Spleen (tissue), 11 donors: ENCODE results near the gene NUAK2. TPM values are rescaled to one million over a fixed set of nuclear protein-coding genes. Genes with fewer than 3 reads are reported as not detected.

Experiments used
- DNase-seq: peaks from one replicate; pipeline ENCODE4 v3.0.0-alpha.2; 2020
- H3K27ac ChIP-seq, 8 donors: fragments of 200-600 bp; sonication (generic) in 7 of 8; 1 replicate in 4 of 8; 2 replicates in 4 of 8; pipeline versions ENCODE4 v1.5.0 to v1.8.0; 2016 to 2021; ENCODE audit warnings: inconsistent platforms in 4 of 8, mild to moderate bottlenecking in 4 of 8, moderate library complexity in 1 of 8
- H3K27me3 ChIP-seq, 7 donors: fragments of 200-600 bp; sonication (generic) in 6 of 7; replicated peaks in 1 of 7; 1 replicate in 4 of 7; 2 replicates in 3 of 7; pipeline versions ENCODE4 v1.5.0 to v1.8.0; 2016 to 2021; ENCODE audit warnings: inconsistent platforms in 3 of 7, mild to moderate bottlenecking in 1 of 7
- H3K36me3 ChIP-seq, 6 donors: fragments of 200-600 bp; sonication (generic) in 5 of 6; 1 replicate in 4 of 6; 2 replicates in 2 of 6; pipeline versions ENCODE4 v1.5.0 to v1.8.0; 2016 to 2021; ENCODE audit warnings: inconsistent platforms in 2 of 6
- H3K4me1 ChIP-seq, 6 donors: fragments of 200-600 bp; sonication (generic) in 5 of 6; 1 replicate in 3 of 6; 2 replicates in 3 of 6; pipeline versions ENCODE4 v1.5.0 to v1.8.0; 2016 to 2021; ENCODE audit warnings: inconsistent platforms in 3 of 6
- H3K4me3 ChIP-seq, 8 donors: fragments of 200-600 bp; sonication (generic) in 7 of 8; 1 replicate in 4 of 8; 2 replicates in 4 of 8; pipeline versions ENCODE4 v1.5.0 to v1.8.0; 2016 to 2021; ENCODE audit warnings: inconsistent platforms in 4 of 8, mild to moderate bottlenecking in 4 of 8, moderate library complexity in 2 of 8
- H3K9me3 ChIP-seq, 8 donors: fragments of 200-600 bp; sonication (generic) in 7 of 8; 1 replicate in 4 of 8; 2 replicates in 4 of 8; pipeline versions ENCODE4 v1.5.0 to v1.8.0; 2016 to 2021; ENCODE audit warnings: inconsistent platforms in 4 of 8
- POLR2A ChIP-seq, 3 donors: fragments of 450-650 bp; IDR thresholded peaks; one replicate each; pipeline ENCODE4 v1.5.1; 2017; ENCODE audit warnings: antibody characterized with exemption in 3 of 3, mild to moderate bottlenecking in 1 of 3
- POLR2AphosphoS5 ChIP-seq, 3 donors: sonication (generic); formaldehyde crosslinking; IDR thresholded peaks; one replicate each; pipeline ENCODE4 v1.5.1; 2017; ENCODE audit warnings: antibody characterized with exemption in 3 of 3
- WGBS, 5 donors: extraction: QIAGEN DNeasy Blood & Tissue Kit in 3 of 5; methylation state at CpG; one replicate each; pipeline versions ENCODE4 v1.1.5 to v1.1.7; 2013 to 2018; 5-methylcytosine and 5-hydroxymethylcytosine counted together
- intact Hi-C: fragments of 100-400 bp; cut with DNase I; formaldehyde crosslinking; loops from one replicate; pipeline ENCODE4 v1.15.0; 2023; ENCODE audit warnings: low total_unique reads
- polyA plus RNA-seq, 3 donors: library from polyadenylated mRNA; stranded (reverse); fragments of 200-250 nt; gene quantifications; one replicate each; pipeline ENCODE4 v1.2.1, GENCODE V29; 2013
- total RNA-seq, 7 donors: library from RNA; depleted of rRNA in 3 of 7; stranded (reverse); fragments of >200 nt in 3 of 7; fragmentation: NEBNext Ultra II Directional in 4 of 7; extraction: Animal tissue kit (Norgen Biotek cat#: 25700) in 4 of 7; gene quantifications; one replicate each; pipeline versions ENCODE4 v1.1.0 to v1.2.1, GENCODE V29; 2016 to 2021
- TF ChIP-seq, protein P1 (sequence below), 11 experiments: fragments of 200-600 bp in 7 of 11; fragments of 450-650 bp in 4 of 11; sonication (generic) in 4 of 11; IDR thresholded peaks in 8 of 11; conservative IDR thresholded peaks in 3 of 11; 1 replicate in 7 of 11; 2 replicates in 4 of 11; pipeline versions ENCODE4 v1.4.0 to v1.8.0; 2016 to 2021; ENCODE audit warnings: antibody characterized with exemption in 11 of 11, inconsistent platforms in 4 of 11, mild to moderate bottlenecking in 1 of 11
- donor health status: healthy with polysubstance abuse.
- donor health status: DM: no; HTN: no; CAD: no; lungs with moderate emphysema.
- donor health status: DM: no; HTN: no; CAD: no.
- donor health status: Bipolar disorder and iron deficiency.
- donor health status: healthy.
- donor health status: DM: no; HTN: no; CAD: no.
- donor health status: DM: yes; HTN: yes; CAD: no.

NUAK2 gene
- total and polyA plus RNA-seq, 10 donors = 5.7 to 32.7 (median 19.1) TPM

DNA sequence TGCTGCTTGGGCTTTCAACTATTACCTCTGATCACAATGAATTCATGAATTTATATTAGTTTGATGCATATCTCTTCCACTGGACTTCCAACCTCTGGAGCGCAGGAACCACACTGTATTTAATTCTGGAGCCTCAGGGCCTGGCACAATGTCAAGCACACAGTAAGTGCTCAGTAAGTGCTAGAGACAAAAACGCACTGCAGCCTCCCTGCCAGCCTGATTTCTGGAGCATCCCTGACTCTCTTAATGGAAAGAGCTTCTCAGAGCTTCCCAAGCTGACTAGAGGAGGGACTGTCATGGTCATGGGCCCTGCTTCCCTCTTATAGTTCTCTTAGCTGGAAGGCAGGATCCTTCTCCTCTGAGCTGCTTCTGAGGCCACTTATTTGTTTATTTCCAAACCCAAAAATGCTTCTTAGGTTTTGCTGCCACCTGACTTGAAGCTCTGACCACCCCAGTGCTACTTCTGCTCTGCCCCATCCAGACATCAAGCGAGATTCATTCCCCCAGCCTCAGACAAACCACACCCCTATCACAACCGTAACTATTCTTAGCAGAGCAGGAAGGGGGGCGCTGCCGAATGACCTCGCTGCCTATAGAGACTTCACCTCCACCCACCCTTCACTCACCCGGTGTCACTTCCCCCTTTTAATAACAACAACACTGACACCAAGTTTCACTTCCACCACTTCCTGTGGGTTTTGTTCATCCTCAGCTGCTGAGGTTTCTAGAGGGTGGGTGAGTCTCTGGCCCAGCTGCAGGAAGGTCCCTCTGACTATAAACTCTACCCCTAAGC lies 33.6 kb downstream of the NUAK2 start:
- Histone ChIP-seq H3K36me3 (no peaks in the 10 kb centered on the region), H3K4me1 (peaks cover 53 to 100% (median 70%) of the 10 kb centered on the region in 6 donors), H3K4me3 (peak overlapping the region in 1 of 8 donors; percentile 55), H3K27ac (peak overlapping the region; percentile 61 to 92 (median 86)), H3K27me3 (no peaks in the 10 kb centered on the region), H3K9me3 (no peaks in the 10 kb centered on the region)
- TF ChIP-seq, protein P1, sequence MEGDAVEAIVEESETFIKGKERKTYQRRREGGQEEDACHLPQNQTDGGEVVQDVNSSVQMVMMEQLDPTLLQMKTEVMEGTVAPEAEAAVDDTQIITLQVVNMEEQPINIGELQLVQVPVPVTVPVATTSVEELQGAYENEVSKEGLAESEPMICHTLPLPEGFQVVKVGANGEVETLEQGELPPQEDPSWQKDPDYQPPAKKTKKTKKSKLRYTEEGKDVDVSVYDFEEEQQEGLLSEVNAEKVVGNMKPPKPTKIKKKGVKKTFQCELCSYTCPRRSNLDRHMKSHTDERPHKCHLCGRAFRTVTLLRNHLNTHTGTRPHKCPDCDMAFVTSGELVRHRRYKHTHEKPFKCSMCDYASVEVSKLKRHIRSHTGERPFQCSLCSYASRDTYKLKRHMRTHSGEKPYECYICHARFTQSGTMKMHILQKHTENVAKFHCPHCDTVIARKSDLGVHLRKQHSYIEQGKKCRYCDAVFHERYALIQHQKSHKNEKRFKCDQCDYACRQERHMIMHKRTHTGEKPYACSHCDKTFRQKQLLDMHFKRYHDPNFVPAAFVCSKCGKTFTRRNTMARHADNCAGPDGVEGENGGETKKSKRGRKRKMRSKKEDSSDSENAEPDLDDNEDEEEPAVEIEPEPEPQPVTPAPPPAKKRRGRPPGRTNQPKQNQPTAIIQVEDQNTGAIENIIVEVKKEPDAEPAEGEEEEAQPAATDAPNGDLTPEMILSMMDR (IDR thresholded peaks at IDR 0.05 in 8 of 11, conservative IDR thresholded peaks at IDR 0.05 in 3 of 11) = peak in 3 of 11 experiments; percentile 16 to 28 (median 27)
- TF ChIP-seq POLR2AphosphoS5 (IDR thresholded peaks at IDR 0.05) (peak in 2 of 3 donors; percentile 74 to 86), POLR2A (IDR thresholded peaks at IDR 0.05) (no peak)
- intact Hi-C loops = no loop called here
- DNase-seq = peak; percentile 95
- WGBS, 5 donors = 15 to 22% (median 17%) methylated on average over 8 of the region's 8 CpGs

DNA sequence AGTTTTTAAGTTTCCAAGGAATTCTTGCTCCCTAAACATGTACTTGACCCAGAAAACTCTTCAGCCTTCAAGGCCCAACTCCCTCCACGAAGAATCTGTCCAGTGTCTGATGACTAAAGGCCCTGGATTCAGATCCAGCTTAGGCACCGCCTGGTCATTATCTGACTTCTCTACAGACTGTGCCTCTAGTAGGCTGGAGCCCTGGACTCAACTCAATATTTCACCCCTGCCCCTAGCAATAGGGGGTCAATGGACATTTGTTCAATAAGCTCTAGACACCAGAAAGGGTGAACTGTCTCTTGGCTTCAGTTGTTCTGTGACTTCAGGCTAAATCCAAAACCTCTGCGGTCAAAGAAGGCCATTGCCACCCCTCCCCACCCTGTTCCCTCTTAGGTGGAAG lies 34.5 kb downstream of the NUAK2 start:
- intact Hi-C loops = no loop called here
- 80 to 93% (median 90%) methylated on average over 3 of the region's 3 CpGs for WGBS, 5 donors
- DNase-seq = no peak
- no peaks in the 10 kb centered on the region for H3K27me3 ChIP-seq
- H3K9me3 ChIP-seq = no peaks in the 10 kb centered on the region
- no peaks in the 10 kb centered on the region for H3K36me3 ChIP-seq
- peak overlapping the region; percentile 61 to 92 (median 86) for H3K27ac ChIP-seq
- peaks cover 52 to 100% (median 73%) of the 10 kb centered on the region in 6 donors for H3K4me1 ChIP-seq
- TF ChIP-seq, protein P1 (IDR thresholded peaks at IDR 0.05 in 8 of 11, conservative IDR thresholded peaks at IDR 0.05 in 3 of 11) = no peak
- TF ChIP-seq POLR2AphosphoS5 (IDR thresholded peaks at IDR 0.05) (no peak), POLR2A (IDR thresholded peaks at IDR 0.05) (no peak)
- peak overlapping the region in 1 of 8 donors; percentile 55 for H3K4me3 ChIP-seq

DNA sequence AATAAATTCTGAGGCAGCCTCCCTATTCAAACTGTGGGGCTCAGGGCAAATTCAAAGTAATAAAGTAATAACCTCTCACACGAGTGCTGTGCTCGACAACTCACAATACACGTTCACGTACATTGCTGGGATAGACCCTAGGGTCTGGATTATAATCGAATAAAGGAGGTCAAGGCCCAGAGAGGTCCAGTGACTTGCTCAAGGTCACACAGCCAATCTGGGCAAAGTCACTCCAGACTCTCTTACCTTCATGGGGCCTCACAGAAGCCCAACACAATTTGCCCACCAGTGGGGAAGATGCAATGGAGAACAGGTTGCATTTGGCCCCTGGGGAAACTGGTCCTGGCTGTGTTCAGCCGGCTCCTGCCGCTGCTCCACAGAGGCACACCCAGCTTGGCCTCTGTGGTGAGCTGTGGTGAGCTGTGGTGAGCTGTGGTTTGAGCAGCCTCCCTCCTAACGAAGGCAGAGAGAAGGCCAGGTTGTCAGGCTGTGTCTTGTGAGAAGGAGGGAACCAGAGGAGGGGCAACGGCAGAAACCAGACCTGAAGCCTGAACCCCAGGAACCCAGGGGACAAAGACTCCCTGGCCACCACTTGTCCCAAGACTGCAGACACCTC lies 35.1 kb downstream of the NUAK2 start:
- Histone ChIP-seq H3K4me3 (peak overlapping the region in 5 of 8 donors; percentile 6 to 55 (median 15)), H3K27ac (peak overlapping the region; percentile 61 to 92 (median 86)), H3K27me3 (no peaks in the 10 kb centered on the region), H3K4me1 (peaks cover 47 to 100% (median 68%) of the 10 kb centered on the region in 6 donors), H3K36me3 (no peaks in the 10 kb centered on the region), H3K9me3 (no peaks in the 10 kb centered on the region)
- WGBS, 5 donors = 41 to 56% (median 55%) methylated on average over 8 to 9 of the region's 9 CpGs
- peak; percentile 89 for DNase-seq
- TF ChIP-seq POLR2AphosphoS5 (IDR thresholded peaks at IDR 0.05) (peak; percentile 61 to 83 (median 67)), POLR2A (IDR thresholded peaks at IDR 0.05) (no peak)
- intact Hi-C loops = no loop called here

DNA sequence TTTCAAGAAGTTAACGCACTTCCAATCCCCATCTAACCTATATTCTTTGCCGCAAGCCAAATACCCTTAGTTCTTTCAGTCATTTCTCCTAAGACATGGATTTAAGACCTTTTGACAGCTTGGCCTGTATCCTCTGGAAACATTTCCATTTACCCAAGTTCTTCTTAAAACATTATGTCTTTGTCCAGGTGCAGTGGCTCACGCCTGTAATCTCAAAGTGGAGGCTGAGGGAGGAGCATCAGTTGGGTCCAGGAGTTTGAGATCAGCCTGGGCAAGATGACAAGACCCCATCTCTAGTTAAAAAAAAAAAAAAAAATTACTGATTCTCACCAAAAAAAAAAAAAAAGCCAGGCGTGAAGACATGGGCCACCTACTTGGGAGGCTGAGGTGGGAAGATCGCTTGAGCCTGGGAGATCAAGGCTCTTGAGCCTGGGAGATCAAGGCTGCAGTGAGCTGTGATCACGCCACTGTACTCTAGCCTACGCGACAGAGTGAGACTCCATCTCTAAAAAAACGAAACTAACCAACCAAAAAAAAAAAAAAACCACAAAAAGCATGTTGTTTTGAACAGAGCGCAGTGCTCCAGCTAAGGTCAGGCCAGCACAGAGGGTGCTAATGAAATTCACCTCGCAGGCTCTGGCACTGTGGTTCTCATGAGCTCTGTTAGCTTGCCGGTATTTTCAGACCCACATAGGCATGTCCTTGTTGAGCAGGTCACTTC lies 36.0 kb downstream of the NUAK2 start:
- Histone ChIP-seq H3K4me1 (peaks cover 47 to 96% (median 67%) of the 10 kb centered on the region in 6 donors), H3K4me3 (peak overlapping the region in 4 of 8 donors; percentile 7 to 55 (median 16)), H3K9me3 (no peaks in the 10 kb centered on the region), H3K36me3 (no peaks in the 10 kb centered on the region), H3K27ac (peak overlapping the region; percentile 61 to 92 (median 86)), H3K27me3 (no peaks in the 10 kb centered on the region)
- TF ChIP-seq POLR2AphosphoS5 (IDR thresholded peaks at IDR 0.05) = peak in 2 of 3 donors; percentile 13 to 80
- TF ChIP-seq, protein P1 (IDR thresholded peaks at IDR 0.05 in 8 of 11, conservative IDR thresholded peaks at IDR 0.05 in 3 of 11) = no peak
- DNase-seq = peak; percentile 86
- WGBS, 5 donors = 28 to 32% (median 31%) methylated on average over 12 of the region's 12 CpGs
- intact Hi-C loops = no loop called here
